Stimulated activated CD4-positive, alpha-beta T cell treated with anti-CD3 and anti-CD28 coated beads, Interleukin-12 subunit alpha, Interleukin-12 subunit beta, amount 100 ng/mL, for 48 hours (primary cell): Measurements from ENCODE around the gene TFAP2E.

Experiments
- DNase-seq, 3 donors: peaks; one replicate each; pipeline ENCODE4 v3.0.0-alpha.2; 2020; ENCODE audit warnings: low read depth in 2 of 3, low spot score in 1 of 3

Gene TFAP2E

GRCh38 chr1:35573198-35574124, at the start of gene TFAP2E:
Gene TFAP2E (plus strand): TSS chr1:35573314. CDS start chr1:35573578, 264 bp downstream.
- no peak for DNase-seq

DNA sequence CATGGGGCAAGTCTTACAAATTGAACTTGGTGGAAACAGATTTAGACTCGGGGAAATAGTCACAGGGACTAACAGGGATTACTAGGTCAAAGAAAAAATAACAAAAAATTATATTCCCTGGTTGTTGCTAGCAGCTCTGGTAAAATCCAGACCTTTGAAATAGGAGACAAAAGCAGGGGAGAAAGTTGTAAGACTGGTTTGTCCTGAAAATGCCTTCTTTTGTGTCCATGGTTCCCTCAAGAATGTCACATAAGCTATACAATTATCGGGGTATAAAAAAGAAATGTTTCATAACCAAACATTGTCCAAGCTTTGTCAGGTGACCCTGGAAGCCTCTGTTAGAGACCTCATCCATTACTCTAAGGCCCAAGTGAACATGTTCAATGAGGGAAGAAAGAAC, 49.0 kb upstream of the TFAP2E start:
- no peak for DNase-seq

DNA sequence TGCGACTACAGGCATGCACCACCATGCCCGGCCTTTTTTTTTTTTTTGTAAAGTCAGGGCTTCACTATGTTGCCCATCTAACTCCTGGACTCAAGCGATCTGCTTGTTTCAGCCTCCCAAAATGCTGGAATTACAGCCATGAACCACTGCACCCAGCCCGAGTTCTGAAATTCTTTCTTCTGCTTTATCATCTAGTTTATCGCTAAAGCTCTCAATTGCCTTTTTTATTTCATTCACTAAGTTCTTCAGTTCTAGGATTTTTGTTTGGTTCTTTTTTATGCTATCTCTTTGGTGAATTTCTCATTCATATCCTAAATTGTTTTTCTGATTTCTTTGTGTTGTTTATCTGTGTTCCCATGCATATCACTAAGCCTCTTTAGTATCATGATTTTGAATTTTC, 42.9 kb upstream of the TFAP2E start:
- DNase-seq: no peak

- no peak for DNase-seq
Observed at GRCh38 chr1:35530946-35531345, 42.2 kb upstream of the TFAP2E start.

- no peak for DNase-seq
Observed at GRCh38 chr1:35531368-35531767, 41.7 kb upstream of the TFAP2E start.

DNA sequence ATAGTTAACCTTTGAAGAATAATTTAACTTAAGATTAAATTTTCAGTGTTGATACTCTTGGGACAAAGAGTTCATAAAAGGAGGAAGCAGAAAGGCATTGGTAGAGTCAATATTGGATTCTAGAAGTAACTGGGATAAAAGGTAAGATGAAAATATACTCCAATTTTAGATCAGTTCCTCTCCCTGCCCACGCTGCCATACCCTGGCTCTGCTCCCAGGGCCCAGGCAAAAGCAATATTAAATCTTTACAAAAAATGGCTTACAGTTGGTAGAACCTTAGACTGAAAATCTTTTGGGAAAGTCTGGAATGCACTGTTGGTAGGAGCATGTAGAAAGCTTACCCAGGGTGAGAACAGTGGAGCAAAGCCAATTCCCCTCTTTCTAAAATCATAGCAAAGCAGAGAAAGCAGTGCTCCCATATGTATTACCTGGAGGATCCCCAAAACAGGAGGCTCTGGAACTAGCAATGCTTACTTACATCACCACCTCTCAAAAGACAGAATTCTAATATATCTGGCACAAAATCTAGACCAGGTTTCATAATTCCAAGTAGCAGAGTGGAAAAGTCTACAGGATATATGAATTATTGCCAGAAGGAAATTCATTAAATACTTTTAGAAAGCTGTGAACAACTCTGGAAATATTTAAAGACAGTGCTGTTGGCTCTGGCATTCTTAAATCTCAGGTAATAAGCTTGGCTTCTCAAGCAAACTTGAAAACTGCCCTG, 40.5 kb upstream of the TFAP2E start:
- DNase-seq: no peak

DNA sequence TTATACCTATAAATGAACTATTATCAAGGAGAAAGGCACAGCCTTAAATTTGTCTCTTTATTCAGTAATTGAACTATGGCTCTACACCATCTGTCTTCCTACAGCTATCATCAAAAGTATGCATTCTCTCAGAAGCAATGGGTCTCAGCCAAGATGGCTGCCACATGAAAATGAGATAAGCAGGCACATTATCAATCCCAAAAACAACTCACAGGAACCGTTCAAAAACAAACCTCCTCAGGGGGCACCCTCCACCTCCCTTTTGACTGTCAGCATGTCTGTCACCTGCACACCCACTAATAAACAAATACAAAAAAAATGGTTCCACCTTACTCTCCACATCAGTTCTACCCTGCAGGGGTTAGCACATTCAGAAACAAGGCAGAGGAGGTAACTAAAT, 39.5 kb upstream of the TFAP2E start:
- DNase-seq: no peak

DNA sequence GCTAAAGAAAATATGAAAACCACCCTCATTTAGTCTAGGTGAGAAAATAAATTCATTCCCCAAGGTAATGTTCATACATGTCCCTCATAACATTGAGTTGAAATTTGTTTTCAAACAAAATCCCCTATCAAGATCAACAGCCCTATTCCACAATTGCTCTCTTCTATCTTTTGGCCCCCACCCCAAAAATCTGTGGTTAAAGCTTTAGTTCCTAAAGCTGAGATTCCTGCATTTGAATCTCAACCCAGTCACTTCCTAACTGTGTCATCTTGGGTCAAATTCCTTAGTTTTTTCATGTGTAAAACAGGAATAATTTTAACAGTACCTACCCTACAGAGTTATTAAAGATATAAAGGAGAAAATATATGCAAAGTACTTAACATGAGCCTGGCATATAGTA, 37.9 kb upstream of the TFAP2E start:
- no peak for DNase-seq

- no peak for DNase-seq
Observed at GRCh38 chr1:35536556-35537162, 36.5 kb upstream of the TFAP2E start.

GRCh38 chr1:35537806-35538205, 35.3 kb upstream of the TFAP2E start:
- DNase-seq: no peak

DNA sequence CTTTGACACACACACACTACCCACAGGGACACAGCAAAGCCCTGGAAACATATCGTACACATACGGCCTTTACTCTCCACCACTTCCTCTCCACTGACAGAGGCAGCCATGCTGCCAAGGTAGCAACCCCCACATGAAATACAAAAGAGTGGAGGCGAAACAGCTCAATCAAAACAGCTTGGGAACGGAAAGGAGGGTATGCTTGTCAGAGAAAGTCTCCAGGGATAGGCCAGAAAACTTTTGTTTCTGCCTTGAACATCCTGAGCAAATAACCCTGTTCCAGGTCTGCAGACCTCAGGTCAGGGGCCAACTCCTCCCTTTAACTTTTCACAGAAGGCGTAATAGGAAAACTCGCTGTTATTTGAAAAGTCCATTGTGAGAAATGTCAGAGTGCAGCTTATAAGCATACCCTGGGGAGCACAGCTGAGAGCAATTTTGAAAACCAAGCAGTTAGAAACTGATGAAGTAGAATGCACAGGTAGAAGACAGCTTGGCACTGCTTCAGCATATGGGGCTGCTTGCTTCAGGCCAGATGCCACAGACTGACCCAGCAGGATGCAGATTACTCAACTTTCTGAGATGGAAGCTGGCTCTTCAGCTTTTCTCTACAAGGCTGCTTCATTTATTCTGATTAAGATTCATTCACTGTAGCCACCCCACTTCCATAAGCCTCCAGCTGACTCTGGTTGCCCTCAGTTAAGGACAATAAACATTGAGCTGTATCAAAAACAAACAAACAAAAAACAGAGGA, 33.9 kb upstream of the TFAP2E start:
- DNase-seq: no peak

GRCh38 chr1:35539824-35540261, 33.3 kb upstream of the TFAP2E start:
- DNase-seq: no peak

GRCh38 chr1:35544976-35545375, 28.1 kb upstream of the TFAP2E start:
- no peak for DNase-seq

DNA sequence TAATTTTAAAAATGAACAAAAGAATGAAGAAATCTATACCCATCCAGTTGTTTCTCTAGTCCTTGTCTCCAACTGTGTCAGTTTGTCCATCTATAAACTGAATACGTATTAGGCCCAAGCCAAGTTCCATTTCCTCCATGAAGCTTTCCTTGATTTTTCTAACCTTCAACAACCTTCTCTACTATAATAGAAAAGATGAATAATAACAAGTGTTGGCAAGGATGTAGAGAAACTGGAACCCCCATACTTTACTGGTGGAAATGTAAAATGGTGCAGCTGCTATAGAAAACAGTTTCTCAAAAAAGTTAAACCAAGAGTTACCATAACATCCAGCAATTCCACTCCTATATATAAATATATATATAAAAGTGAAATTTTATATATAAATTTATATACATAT, 26.5 kb upstream of the TFAP2E start:
- DNase-seq: no peak

- no peak for DNase-seq
Observed at GRCh38 chr1:35553851-35554250, 19.3 kb upstream of the TFAP2E start.

GRCh38 chr1:35554266-35555211, 18.6 kb upstream of the TFAP2E start:
- DNase-seq: no peak

GRCh38 chr1:35555212-35555584, 17.9 kb upstream of the TFAP2E start:
- no peak for DNase-seq

GRCh38 chr1:35555601-35556477, 17.3 kb upstream of the TFAP2E start:
- no peak for DNase-seq

DNA sequence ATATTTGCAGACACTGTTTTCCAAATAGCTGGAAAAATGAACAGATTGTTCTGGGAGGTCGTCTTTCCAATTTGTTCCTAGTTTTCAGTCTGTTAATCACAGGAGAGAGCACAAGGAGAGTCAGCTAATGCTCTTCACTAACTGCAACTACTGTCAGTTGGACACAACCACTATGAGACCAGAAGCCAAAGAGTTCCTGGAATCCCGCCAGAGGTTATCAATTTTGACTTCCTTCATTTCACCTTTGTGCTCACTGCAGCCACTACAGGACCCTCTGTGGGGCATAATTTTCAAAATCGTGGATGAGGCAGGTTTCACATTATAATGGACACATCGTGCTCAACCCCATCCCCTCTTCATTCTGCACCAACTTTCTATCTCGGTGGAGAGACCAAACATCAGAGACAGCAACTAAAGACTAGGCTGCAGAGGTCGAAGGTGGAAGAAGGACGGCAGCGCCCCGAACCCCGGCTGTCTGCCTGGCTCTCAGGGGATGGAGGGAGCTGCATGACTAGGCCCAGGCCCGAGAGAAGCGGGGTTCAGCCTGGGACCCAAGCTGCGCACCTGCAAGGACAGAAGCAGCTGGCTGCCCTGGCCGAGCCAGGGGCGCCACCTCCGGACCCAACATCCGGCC, 16.5 kb upstream of the TFAP2E start:
- DNase-seq: no peak
